ENCODE measurements around the gene COG3.

DNA sequence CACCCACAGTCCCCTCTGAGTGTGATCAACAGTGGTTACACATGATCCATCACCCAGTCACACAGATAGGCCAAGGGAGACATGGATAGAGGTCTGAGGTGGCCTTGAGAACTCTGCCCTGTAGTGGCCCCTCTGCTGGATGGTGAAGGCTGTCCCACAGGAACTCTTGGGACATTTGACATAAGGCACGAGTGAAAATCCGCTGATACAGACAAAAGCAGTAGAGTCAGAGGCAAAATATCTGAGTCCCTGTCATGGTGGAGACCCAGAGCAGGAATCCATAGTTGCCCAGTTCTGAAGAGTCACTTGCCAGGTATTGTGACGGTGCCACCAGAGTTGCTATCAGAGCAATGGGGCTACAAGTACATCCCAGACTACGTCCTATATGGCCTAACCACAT, 27.8 kb upstream of the COG3 start:
- TF ChIP-seq, protein P1, sequence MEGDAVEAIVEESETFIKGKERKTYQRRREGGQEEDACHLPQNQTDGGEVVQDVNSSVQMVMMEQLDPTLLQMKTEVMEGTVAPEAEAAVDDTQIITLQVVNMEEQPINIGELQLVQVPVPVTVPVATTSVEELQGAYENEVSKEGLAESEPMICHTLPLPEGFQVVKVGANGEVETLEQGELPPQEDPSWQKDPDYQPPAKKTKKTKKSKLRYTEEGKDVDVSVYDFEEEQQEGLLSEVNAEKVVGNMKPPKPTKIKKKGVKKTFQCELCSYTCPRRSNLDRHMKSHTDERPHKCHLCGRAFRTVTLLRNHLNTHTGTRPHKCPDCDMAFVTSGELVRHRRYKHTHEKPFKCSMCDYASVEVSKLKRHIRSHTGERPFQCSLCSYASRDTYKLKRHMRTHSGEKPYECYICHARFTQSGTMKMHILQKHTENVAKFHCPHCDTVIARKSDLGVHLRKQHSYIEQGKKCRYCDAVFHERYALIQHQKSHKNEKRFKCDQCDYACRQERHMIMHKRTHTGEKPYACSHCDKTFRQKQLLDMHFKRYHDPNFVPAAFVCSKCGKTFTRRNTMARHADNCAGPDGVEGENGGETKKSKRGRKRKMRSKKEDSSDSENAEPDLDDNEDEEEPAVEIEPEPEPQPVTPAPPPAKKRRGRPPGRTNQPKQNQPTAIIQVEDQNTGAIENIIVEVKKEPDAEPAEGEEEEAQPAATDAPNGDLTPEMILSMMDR (IDR thresholded peaks at IDR 0.05; ENCODE audit: insufficient read depth, low read length), result no peak
- TF ChIP-seq, protein P2, sequence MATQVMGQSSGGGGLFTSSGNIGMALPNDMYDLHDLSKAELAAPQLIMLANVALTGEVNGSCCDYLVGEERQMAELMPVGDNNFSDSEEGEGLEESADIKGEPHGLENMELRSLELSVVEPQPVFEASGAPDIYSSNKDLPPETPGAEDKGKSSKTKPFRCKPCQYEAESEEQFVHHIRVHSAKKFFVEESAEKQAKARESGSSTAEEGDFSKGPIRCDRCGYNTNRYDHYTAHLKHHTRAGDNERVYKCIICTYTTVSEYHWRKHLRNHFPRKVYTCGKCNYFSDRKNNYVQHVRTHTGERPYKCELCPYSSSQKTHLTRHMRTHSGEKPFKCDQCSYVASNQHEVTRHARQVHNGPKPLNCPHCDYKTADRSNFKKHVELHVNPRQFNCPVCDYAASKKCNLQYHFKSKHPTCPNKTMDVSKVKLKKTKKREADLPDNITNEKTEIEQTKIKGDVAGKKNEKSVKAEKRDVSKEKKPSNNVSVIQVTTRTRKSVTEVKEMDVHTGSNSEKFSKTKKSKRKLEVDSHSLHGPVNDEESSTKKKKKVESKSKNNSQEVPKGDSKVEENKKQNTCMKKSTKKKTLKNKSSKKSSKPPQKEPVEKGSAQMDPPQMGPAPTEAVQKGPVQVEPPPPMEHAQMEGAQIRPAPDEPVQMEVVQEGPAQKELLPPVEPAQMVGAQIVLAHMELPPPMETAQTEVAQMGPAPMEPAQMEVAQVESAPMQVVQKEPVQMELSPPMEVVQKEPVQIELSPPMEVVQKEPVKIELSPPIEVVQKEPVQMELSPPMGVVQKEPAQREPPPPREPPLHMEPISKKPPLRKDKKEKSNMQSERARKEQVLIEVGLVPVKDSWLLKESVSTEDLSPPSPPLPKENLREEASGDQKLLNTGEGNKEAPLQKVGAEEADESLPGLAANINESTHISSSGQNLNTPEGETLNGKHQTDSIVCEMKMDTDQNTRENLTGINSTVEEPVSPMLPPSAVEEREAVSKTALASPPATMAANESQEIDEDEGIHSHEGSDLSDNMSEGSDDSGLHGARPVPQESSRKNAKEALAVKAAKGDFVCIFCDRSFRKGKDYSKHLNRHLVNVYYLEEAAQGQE (IDR thresholded peaks at IDR 0.05; ENCODE audit: insufficient replicate concordance, low read depth), result no peak
- no peak for TF ChIP-seq GABPA (IDR thresholded peaks at IDR 0.05; ENCODE audit: low read depth)

All from HL-60 (cell line).